Prostate gland (tissue), 2 donors: ENCODE results near the gene ADARB1.
"Not testable (repeated sequence)": the region's sequence is repeated elsewhere in the genome, so short reads cannot be mapped to it uniquely, and the experiment has no call there.

ENCODE experiments used
- CTCF ChIP-seq, 4 experiments: fragments of 200-600 bp in 2 of 4; fragments of 450-650 bp in 2 of 4; sonication (generic) in 2 of 4; IDR thresholded peaks; 1 replicate in 3 of 4; 2 replicates in 1 of 4; pipeline ENCODE4 v1.5.1; 2016 to 2019; ENCODE audit warnings: antibody characterized with exemption in 4 of 4, mild to moderate bottlenecking in 2 of 4, moderate library complexity in 2 of 4
- POLR2A ChIP-seq: fragments of 450-650 bp; IDR thresholded peaks from one replicate; pipeline ENCODE4 v1.6.1; 2016; ENCODE audit warnings: antibody characterized with exemption, mild to moderate bottlenecking

DNA sequence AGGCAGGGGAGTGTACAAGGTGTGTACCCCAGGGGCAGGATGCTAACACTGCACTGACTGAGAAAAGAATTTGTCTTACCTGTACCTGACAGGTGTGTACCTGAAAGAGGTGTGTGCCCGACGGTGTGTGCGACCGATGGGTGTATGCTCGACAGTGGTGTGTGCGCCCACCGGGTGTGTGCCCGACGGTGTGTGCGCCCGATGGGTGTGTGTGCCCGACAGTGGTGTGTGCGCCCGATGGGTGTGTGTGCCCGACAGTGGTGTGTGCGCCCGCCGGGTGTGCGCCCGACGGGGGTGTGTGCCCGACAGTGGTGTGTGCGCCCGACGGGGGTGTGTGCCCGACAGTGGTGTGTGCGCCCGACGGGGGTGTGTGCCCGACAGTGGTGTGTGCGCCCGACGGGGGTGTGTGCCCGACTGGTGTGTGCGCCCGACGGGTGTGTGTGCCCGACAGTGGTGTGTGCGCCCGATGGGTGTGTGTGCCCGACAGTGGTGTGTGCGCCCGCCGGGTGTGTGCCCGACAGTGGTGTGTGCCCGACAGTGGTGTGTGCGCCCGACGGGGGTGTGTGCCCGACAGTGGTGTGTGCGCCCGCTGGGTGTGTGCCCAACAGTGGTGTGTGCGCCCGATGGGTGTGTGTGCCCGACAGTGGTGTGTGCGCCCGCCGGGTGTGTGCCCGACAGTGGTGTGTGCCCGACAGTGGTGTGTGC, 59.3 kb downstream of the ADARB1 start:
- not testable (repeated sequence) for TF ChIP-seq CTCF (IDR thresholded peaks at IDR 0.05); POLR2A
